GM13977 (cell line): ENCODE measurements around the gene PTPDC1.

Experiments used
- DNase-seq: peaks from one replicate; pipeline ENCODE4 v3.0.0; 2012; ENCODE audit warnings: low spot score
- in situ Hi-C: fragments of 300-500 bp; cut with MboI; formaldehyde crosslinking; loops from one replicate; pipeline ENCODE4 v1.12.0; 2022; ENCODE audit warnings: low sequenced_read_pairs, low pct_unique_long_range_greater_than_20kb, mixed read lengths, inconsistent platforms; ENCODE audit not compliant: unreplicated experiment
- TF ChIP-seq, protein P1 (sequence below): IDR thresholded peaks from 2 replicates; pipeline ENCODE4 v1.5.1; 2012; ENCODE audit warnings: mild to moderate bottlenecking, control low read depth; ENCODE audit not compliant: insufficient read depth; ENCODE audit errors: extremely low read depth, missing control alignments

Gene PTPDC1

DNA sequence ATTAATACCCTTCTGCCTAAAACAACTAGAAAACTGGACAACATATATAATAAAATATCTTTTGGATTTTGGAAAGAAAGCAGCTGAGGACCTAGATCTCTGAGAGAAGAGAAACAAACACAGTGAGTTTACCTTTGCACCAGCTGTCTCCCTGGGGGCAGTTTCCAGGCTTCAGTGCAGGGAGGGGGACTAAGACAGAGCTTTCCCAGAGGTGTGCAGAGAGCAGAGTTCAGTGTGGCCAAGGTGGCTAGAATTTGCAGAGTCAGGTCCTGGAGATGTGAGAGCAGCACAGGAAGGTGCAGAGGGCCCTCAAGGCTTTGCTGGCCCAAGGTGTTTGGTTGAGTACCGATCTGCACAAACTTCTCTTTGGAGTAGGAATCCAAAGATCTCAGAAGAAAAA is 26.3 kb upstream of the PTPDC1 start:
- in situ Hi-C loops, result no loop called here
- TF ChIP-seq, protein P1, sequence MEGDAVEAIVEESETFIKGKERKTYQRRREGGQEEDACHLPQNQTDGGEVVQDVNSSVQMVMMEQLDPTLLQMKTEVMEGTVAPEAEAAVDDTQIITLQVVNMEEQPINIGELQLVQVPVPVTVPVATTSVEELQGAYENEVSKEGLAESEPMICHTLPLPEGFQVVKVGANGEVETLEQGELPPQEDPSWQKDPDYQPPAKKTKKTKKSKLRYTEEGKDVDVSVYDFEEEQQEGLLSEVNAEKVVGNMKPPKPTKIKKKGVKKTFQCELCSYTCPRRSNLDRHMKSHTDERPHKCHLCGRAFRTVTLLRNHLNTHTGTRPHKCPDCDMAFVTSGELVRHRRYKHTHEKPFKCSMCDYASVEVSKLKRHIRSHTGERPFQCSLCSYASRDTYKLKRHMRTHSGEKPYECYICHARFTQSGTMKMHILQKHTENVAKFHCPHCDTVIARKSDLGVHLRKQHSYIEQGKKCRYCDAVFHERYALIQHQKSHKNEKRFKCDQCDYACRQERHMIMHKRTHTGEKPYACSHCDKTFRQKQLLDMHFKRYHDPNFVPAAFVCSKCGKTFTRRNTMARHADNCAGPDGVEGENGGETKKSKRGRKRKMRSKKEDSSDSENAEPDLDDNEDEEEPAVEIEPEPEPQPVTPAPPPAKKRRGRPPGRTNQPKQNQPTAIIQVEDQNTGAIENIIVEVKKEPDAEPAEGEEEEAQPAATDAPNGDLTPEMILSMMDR, result no peak
- DNase-seq, result no peak

GRCh38 chr9:94061864-94062263 is 22.4 kb upstream of the PTPDC1 start:
- TF ChIP-seq, protein P1, result no peak
- no peak for DNase-seq
- in situ Hi-C loops, result no loop called here

DNA sequence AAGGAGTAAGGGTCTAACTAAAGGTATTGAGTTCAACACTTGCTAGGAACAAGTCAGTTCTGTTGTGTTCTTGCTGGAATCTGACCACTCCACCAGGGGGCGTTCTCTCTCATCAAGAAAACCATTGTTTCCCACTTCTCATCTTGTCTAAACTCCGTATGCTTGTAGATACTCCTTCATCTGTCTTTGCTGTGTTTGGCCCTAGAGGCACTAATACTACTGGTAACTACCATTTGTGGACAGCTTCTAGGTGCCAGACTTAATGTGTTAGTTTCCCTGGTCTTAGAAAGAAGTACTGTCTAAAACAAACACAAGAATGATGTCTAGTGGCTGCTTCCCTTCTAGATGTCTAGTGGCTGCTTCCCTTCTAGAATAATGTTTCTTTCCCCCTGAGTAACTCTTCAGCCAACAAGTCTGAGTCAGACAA is 18.7 kb upstream of the PTPDC1 start:
- TF ChIP-seq, protein P1, result peak; percentile 74
- DNase-seq, result peak; percentile 66
- in situ Hi-C loops, result no loop called here

GRCh38 chr9:94068257-94068656 is 16.0 kb upstream of the PTPDC1 start:
- TF ChIP-seq, protein P1, result no peak
- no peak for DNase-seq
- in situ Hi-C loops, result no loop called here

- TF ChIP-seq, protein P1, result no peak
- DNase-seq, result no peak
- in situ Hi-C loops, result loop anchor here (10.0 kb wide), 1 partner anchor 128 kb away; no protein-coding TSS in a partner anchor
Measured at GRCh38 chr9:94076557-94076956, 7.7 kb upstream of the PTPDC1 start.

GRCh38 chr9:94078086-94078485 is 6.2 kb upstream of the PTPDC1 start:
- DNase-seq, result no peak
- TF ChIP-seq, protein P1, result no peak
- in situ Hi-C loops, result loop anchor here (10.0 kb wide), 1 partner anchor 127 kb away; no protein-coding TSS in a partner anchor

DNA sequence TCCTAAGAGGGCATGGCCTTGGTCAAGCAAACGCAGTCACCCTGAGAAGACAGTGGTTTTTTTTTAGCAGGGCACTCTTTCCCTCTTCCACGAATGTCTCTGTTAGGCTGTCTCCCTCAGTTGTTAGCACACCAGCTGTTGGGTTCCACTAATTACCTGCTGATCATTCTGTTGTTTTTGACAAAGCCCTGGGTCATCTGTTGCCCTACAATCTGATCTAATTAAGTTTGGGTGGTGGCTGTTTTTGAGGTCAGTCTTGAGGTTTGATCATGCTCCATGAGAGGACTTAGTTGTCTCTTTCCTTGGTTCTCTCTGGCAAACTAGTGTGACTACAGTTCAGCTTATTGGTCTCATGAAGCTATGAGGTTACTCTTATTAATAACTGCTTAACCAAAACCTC is 5.0 kb upstream of the PTPDC1 start:
- TF ChIP-seq, protein P1, result no peak
- DNase-seq, result no peak
- in situ Hi-C loops, result loop anchor here (10.0 kb wide), 1 partner anchor 126 kb away; no protein-coding TSS in a partner anchor
